ENCODE results near the gene TRIM33. TPM values are rescaled to one million over a fixed set of nuclear protein-coding genes. Genes with fewer than 3 reads are reported as not detected.

Gene TRIM33
- total and polyA plus RNA-seq, 2 of the 8 experiments (the other 6 are each of a cell fraction or from before 2014, with no cell fraction given) = 17.1 to 52.3 TPM

- TF ChIP-seq CHD7 (IDR thresholded peaks at IDR 0.05; ENCODE audit: insufficient replicate concordance, low read length) (no peak), SRF (IDR thresholded peaks at IDR 0.05; ENCODE audit: low read depth, low read length) (no peak), NRF1 (IDR thresholded peaks at IDR 0.05; ENCODE audit: low read depth, low read length) (no peak), SAP30 (IDR thresholded peaks at IDR 0.05; ENCODE audit: insufficient read depth, insufficient replicate concordance, low read length) (no peak)
Measured at GRCh38 chr1:114390960-114391359, 120.0 kb downstream of the TRIM33 start (continued).
